Spleen (tissue), 11 donors: ENCODE results near the gene VEZT. TPM values are rescaled to one million over a fixed set of nuclear protein-coding genes. Genes with fewer than 3 reads are reported as not detected.
"Not testable (repeated sequence)": the region's sequence is repeated elsewhere in the genome, so short reads cannot be mapped to it uniquely, and the experiment has no call there.

ENCODE experiments used
- DNase-seq: peaks from one replicate; pipeline ENCODE4 v3.0.0-alpha.2; 2020
- H3K27ac ChIP-seq, 8 donors: fragments of 200-600 bp; sonication (generic) in 7 of 8; 1 replicate in 4 of 8; 2 replicates in 4 of 8; pipeline versions ENCODE4 v1.5.0 to v1.8.0; 2016 to 2021; ENCODE audit warnings: inconsistent platforms in 4 of 8, mild to moderate bottlenecking in 4 of 8, moderate library complexity in 1 of 8
- H3K27me3 ChIP-seq, 7 donors: fragments of 200-600 bp; sonication (generic) in 6 of 7; replicated peaks in 1 of 7; 1 replicate in 4 of 7; 2 replicates in 3 of 7; pipeline versions ENCODE4 v1.5.0 to v1.8.0; 2016 to 2021; ENCODE audit warnings: inconsistent platforms in 3 of 7, mild to moderate bottlenecking in 1 of 7
- H3K36me3 ChIP-seq, 6 donors: fragments of 200-600 bp; sonication (generic) in 5 of 6; 1 replicate in 4 of 6; 2 replicates in 2 of 6; pipeline versions ENCODE4 v1.5.0 to v1.8.0; 2016 to 2021; ENCODE audit warnings: inconsistent platforms in 2 of 6
- H3K4me1 ChIP-seq, 6 donors: fragments of 200-600 bp; sonication (generic) in 5 of 6; 1 replicate in 3 of 6; 2 replicates in 3 of 6; pipeline versions ENCODE4 v1.5.0 to v1.8.0; 2016 to 2021; ENCODE audit warnings: inconsistent platforms in 3 of 6
- H3K4me3 ChIP-seq, 8 donors: fragments of 200-600 bp; sonication (generic) in 7 of 8; 1 replicate in 4 of 8; 2 replicates in 4 of 8; pipeline versions ENCODE4 v1.5.0 to v1.8.0; 2016 to 2021; ENCODE audit warnings: inconsistent platforms in 4 of 8, mild to moderate bottlenecking in 4 of 8, moderate library complexity in 2 of 8
- H3K9me3 ChIP-seq, 8 donors: fragments of 200-600 bp; sonication (generic) in 7 of 8; 1 replicate in 4 of 8; 2 replicates in 4 of 8; pipeline versions ENCODE4 v1.5.0 to v1.8.0; 2016 to 2021; ENCODE audit warnings: inconsistent platforms in 4 of 8
- CTCF ChIP-seq, 11 experiments: fragments of 200-600 bp in 7 of 11; fragments of 450-650 bp in 4 of 11; sonication (generic) in 4 of 11; IDR thresholded peaks in 8 of 11; conservative IDR thresholded peaks in 3 of 11; 1 replicate in 7 of 11; 2 replicates in 4 of 11; pipeline versions ENCODE4 v1.4.0 to v1.8.0; 2016 to 2021; ENCODE audit warnings: antibody characterized with exemption in 11 of 11, inconsistent platforms in 4 of 11, mild to moderate bottlenecking in 1 of 11
- POLR2A ChIP-seq, 3 donors: fragments of 450-650 bp; IDR thresholded peaks; one replicate each; pipeline ENCODE4 v1.5.1; 2017; ENCODE audit warnings: antibody characterized with exemption in 3 of 3, mild to moderate bottlenecking in 1 of 3
- POLR2AphosphoS5 ChIP-seq, 3 donors: sonication (generic); formaldehyde crosslinking; IDR thresholded peaks; one replicate each; pipeline ENCODE4 v1.5.1; 2017; ENCODE audit warnings: antibody characterized with exemption in 3 of 3
- WGBS, 5 donors: extraction: QIAGEN DNeasy Blood & Tissue Kit in 3 of 5; methylation state at CpG; one replicate each; pipeline versions ENCODE4 v1.1.5 to v1.1.7; 2013 to 2018; 5-methylcytosine and 5-hydroxymethylcytosine counted together
- intact Hi-C: fragments of 100-400 bp; cut with DNase I; formaldehyde crosslinking; loops from one replicate; pipeline ENCODE4 v1.15.0; 2023; ENCODE audit warnings: low total_unique reads
- polyA plus RNA-seq, 3 donors: library from polyadenylated mRNA; stranded (reverse); fragments of 200-250 nt; gene quantifications; one replicate each; pipeline ENCODE4 v1.2.1, GENCODE V29; 2013
- total RNA-seq, 7 donors: library from RNA; depleted of rRNA in 3 of 7; stranded (reverse); fragments of >200 nt in 3 of 7; fragmentation: NEBNext Ultra II Directional in 4 of 7; extraction: Animal tissue kit (Norgen Biotek cat#: 25700) in 4 of 7; gene quantifications; one replicate each; pipeline versions ENCODE4 v1.1.0 to v1.2.1, GENCODE V29; 2016 to 2021
- donor health status: healthy with polysubstance abuse.
- donor health status: DM: no; HTN: no; CAD: no; lungs with moderate emphysema.
- donor health status: DM: no; HTN: no; CAD: no.
- donor health status: Bipolar disorder and iron deficiency.
- donor health status: healthy.
- donor health status: DM: no; HTN: no; CAD: no.
- donor health status: DM: yes; HTN: yes; CAD: no.

VEZT gene
- total and polyA plus RNA-seq, 10 donors: 17.0 to 64.3 (median 44.8) TPM

GRCh38 chr12:95238150-95238549 is 20.5 kb downstream of the VEZT start:
- H3K4me1 ChIP-seq: peaks cover 0 to 4% (median 0%) of the 10 kb centered on the region in 6 donors
- no peaks in the 10 kb centered on the region for H3K9me3 ChIP-seq
- H3K27ac ChIP-seq: no peak overlapping the region
- H3K27me3 ChIP-seq: no peaks in the 10 kb centered on the region
- TF ChIP-seq POLR2AphosphoS5 (IDR thresholded peaks at IDR 0.05): no peak
- no peak for TF ChIP-seq CTCF (IDR thresholded peaks at IDR 0.05 in 8 of 11, conservative IDR thresholded peaks at IDR 0.05 in 3 of 11)
- no peak for TF ChIP-seq POLR2A (IDR thresholded peaks at IDR 0.05)
- H3K4me3 ChIP-seq: no peak overlapping the region
- WGBS, 5 donors: 84 to 97% (median 86%) methylated on average over 1 of the region's 1 CpG
- H3K36me3 ChIP-seq: peaks cover 0 to 18% (median 5%) of the 10 kb centered on the region in 6 donors
- DNase-seq: no peak
- intact Hi-C loops: no loop called here

- Histone ChIP-seq H3K4me1 (peaks cover 0 to 4% (median 0%) of the 10 kb centered on the region in 6 donors), H3K4me3 (no peak overlapping the region), H3K27ac (no peak overlapping the region), H3K36me3 (peaks cover 0 to 27% (median 5%) of the 10 kb centered on the region in 6 donors), H3K9me3 (no peaks in the 10 kb centered on the region), H3K27me3 (no peaks in the 10 kb centered on the region)
- intact Hi-C loops: no loop called here
- no peak for DNase-seq
- TF ChIP-seq POLR2AphosphoS5 (IDR thresholded peaks at IDR 0.05) (no peak), POLR2A (IDR thresholded peaks at IDR 0.05) (no peak), CTCF (IDR thresholded peaks at IDR 0.05 in 8 of 11, conservative IDR thresholded peaks at IDR 0.05 in 3 of 11) (no peak)
These were observed 21.6 kb downstream of the VEZT start for GRCh38 chr12:95239216-95239615.

- H3K27me3 ChIP-seq, H3K4me1 ChIP-seq, intact Hi-C loops, H3K9me3 ChIP-seq, H3K27ac ChIP-seq, H3K4me3 ChIP-seq, DNase-seq: not testable (repeated sequence)
- peaks cover 0 to 25% (median 5%) of the 10 kb centered on the region in 6 donors for H3K36me3 ChIP-seq
- 81 to 90% (median 84%) methylated on average over 2 of the region's 2 CpGs for WGBS, 5 donors
These were observed 22.2 kb downstream of the VEZT start for GRCh38 chr12:95239835-95240234.

GRCh38 chr12:95240556-95240955 is 22.9 kb downstream of the VEZT start:
- Histone ChIP-seq H3K4me1 (peaks cover 0 to 4% (median under 1%) of the 10 kb centered on the region in 6 donors), H3K36me3 (peaks cover 0 to 29% (median 5%) of the 10 kb centered on the region in 6 donors), H3K4me3 (no peak overlapping the region), H3K27ac (no peak overlapping the region), H3K27me3 (no peaks in the 10 kb centered on the region), H3K9me3 (no peaks in the 10 kb centered on the region)
- DNase-seq: no peak
- no peak for TF ChIP-seq POLR2AphosphoS5 (IDR thresholded peaks at IDR 0.05)
- no peak for TF ChIP-seq POLR2A (IDR thresholded peaks at IDR 0.05)
- no peak for TF ChIP-seq CTCF (IDR thresholded peaks at IDR 0.05 in 8 of 11, conservative IDR thresholded peaks at IDR 0.05 in 3 of 11)
- intact Hi-C loops: no loop called here
- 78 to 87% (median 84%) methylated on average over 2 of the region's 2 CpGs for WGBS, 5 donors

GRCh38 chr12:95241138-95241537 is 23.5 kb downstream of the VEZT start:
- intact Hi-C loops, H3K4me3 ChIP-seq, H3K9me3 ChIP-seq, H3K4me1 ChIP-seq, DNase-seq, H3K27ac ChIP-seq, H3K27me3 ChIP-seq: not testable (repeated sequence)
- 93 to 97% (median 96%) methylated on average over 6 of the region's 6 CpGs for WGBS, 5 donors
- H3K36me3 ChIP-seq: peaks cover 0 to 30% (median 5%) of the 10 kb centered on the region in 6 donors
